GM12872 (cell line): ENCODE results near the gene CENPV.

Experiments used
- TF ChIP-seq, protein P1 (sequence below): IDR thresholded peaks from 3 replicates; pipeline ENCODE4 v1.5.1; 2011; ENCODE audit warnings: low read depth, mild to moderate bottlenecking, low read length, moderate library complexity; ENCODE audit not compliant: insufficient read depth

Gene CENPV

DNA sequence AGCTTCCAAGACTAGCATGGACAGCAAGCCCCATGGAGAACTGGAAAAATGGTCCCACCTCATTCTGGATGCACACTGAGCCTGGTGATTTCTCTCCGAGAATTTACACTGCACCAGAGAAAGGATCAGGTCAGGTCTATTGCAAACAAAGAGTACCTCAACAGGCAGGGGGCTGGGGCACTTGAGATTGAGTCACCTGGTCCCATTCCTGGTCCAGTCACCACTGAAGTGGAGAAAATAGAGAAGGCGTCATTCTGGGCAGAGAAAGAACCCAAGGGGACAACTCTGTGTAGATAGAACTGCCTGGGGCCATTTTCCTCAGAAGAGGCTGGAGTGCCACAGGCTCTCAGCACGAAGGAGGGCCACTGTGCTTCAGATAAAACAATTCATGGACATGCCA lies 38.4 kb downstream of the CENPV start:
- TF ChIP-seq, protein P1, sequence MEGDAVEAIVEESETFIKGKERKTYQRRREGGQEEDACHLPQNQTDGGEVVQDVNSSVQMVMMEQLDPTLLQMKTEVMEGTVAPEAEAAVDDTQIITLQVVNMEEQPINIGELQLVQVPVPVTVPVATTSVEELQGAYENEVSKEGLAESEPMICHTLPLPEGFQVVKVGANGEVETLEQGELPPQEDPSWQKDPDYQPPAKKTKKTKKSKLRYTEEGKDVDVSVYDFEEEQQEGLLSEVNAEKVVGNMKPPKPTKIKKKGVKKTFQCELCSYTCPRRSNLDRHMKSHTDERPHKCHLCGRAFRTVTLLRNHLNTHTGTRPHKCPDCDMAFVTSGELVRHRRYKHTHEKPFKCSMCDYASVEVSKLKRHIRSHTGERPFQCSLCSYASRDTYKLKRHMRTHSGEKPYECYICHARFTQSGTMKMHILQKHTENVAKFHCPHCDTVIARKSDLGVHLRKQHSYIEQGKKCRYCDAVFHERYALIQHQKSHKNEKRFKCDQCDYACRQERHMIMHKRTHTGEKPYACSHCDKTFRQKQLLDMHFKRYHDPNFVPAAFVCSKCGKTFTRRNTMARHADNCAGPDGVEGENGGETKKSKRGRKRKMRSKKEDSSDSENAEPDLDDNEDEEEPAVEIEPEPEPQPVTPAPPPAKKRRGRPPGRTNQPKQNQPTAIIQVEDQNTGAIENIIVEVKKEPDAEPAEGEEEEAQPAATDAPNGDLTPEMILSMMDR, result no peak

DNA sequence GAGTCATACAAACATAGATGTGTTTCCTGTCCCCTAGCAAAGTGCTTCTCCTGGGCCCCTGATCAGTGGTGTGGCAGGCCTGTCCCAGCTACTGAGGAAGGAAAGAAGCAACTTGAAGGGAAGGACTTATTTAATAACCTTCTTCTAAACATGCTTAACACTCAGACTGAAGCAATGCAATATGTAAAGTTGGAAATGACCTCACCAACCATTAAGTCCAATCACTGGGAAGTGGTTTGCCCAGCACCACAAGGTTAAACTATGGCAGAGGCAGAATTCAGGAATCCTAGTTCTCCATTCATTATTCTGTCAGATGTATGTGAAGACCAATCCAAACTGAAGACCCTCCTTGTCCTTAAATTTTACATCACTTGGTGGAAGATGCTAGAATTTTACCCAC lies 39.1 kb downstream of the CENPV start:
- TF ChIP-seq, protein P1, result no peak

DNA sequence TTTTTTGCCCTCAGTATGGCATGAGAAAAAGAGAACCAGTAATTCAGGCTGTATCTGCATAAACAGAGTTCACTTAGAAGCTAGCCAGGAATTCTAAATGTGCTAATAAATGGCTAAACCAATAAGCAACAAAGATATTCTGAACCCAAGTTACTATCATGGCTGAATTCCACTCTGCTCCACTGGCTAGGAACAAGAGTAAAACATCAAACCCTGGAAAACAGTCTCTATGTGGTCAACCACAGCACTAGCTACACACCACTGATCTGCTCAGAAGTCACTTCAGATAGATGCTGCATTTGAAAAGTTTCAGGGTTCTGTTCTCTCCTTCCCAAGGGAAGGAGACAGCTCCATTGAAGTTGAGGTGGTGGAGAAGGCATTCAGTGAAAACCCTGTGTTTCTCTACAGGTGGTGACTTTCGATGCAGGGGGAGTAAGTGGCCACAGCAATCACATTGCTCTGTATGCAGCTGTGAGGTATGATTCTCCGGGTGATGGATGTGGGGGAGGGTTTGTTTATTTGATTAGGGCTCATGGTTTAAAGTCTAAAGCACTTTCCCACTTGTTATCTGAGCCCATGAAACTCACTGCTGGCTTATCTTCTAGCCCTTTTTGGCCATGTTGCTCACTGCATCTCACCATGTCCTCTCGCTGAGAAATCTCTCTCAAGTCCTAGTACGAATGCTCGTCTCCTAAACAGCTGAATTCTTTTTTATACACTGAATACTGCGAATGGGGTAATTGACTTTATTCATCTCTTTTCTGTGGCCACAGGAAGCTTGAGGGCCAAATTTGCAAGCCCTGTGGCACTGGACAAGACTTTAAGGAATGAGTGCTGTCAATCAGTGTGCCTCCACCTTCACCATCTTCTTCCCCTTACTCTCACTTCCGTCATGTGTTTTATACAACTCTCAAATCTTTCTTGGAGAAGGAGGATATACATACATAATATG lies 39.9 kb downstream of the CENPV start:
- TF ChIP-seq, protein P1, result no peak

DNA sequence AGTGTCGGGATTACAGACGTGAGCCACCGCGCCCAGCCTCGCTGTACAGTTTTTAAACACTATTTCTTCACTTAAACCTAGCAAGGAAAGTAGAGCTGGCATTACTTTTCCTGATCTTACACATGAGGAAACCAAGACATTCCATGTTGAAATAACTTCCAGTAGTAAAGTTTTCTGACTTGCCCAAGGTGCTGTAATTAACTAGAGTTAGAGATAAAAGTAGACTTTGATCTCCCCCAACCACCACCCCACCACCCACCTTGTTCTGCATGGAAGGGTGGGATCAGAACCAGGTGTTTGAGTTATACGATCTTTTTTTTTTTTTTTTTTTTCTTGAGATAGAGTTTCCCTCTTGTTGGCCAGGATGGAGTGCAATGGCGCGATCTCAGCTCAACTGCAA lies 47.1 kb downstream of the CENPV start:
- TF ChIP-seq, protein P1, result no peak

DNA sequence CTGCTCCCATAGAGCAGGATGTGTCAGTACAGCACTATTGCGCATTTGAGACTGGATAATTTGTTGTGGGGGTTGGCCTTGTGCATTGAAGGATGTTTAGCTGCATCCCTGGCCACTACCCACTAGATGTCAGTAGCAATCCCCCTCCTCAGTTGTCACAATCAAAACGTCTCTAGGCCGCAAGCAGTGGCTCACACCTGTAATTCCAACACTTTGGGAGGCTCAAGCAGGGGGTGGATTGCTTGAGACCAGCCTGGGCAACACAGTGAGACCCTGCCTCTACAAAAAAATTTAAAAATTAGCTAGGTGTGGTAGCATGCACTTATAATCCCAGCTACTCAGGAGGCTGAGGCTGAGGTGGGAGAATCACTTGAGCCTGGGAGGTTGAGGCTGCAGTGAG lies 48.4 kb downstream of the CENPV start:
- TF ChIP-seq, protein P1, result peak; percentile 74

DNA sequence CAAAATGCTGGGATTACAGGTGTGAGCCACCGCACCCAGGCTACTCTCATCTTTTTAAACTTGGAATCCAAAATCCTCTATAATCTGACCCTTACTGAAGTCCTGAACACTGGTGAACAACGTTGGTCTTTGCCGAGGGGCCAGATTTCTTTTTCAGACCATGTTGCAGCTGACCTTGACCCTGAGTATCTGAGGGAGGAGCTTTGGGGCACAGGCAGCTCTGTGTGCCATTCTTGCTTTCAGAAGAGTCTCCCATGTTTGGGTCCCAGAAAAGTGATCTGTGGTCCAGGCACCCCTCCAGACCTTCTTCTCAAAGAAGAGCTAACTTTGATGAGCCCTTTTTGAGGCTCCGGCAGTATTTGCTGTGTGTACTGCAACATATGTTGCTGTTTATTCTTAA lies 50.4 kb downstream of the CENPV start:
- TF ChIP-seq, protein P1, result no peak

GRCh38 chr17:16301963-16302855 lies 51.1 kb downstream of the CENPV start:
- TF ChIP-seq, protein P1, result no peak
